ENCODE results near the gene ATP6V1G2. TPM values are rescaled to one million over a fixed set of nuclear protein-coding genes. Genes with fewer than 3 reads are reported as not detected.
"Not testable (repeated sequence)": the region's sequence is repeated elsewhere in the genome, so short reads cannot be mapped to it uniquely, and the experiment has no call there.

ATP6V1G2 gene
- polyA plus RNA-seq, 1 donor (not counting 4 experiments of a cell fraction or from before 2014, with no cell fraction given) = 1.3 TPM

GRCh38 chr6:31556307-31556706 is 9.9 kb upstream of the ATP6V1G2 start:
- no peak overlapping the region for H3K4me3 ChIP-seq (ENCODE audit: control insufficient read depth in 2 of 3, extremely low read depth in 1 of 3, insufficient read depth in 2 of 3, low read depth in 1 of 3, low read length in 3 of 3)
- no peak for FAIRE-seq
- no peaks in the 10 kb centered on the region for H3K9me1 ChIP-seq (ENCODE audit: control insufficient read depth, extremely low read depth, insufficient read depth, low read length)
- no peaks in the 10 kb centered on the region for H4K20me1 ChIP-seq (ENCODE audit: control insufficient read depth, extremely low read depth, insufficient read depth, low read length)
- peaks cover 12% of the 10 kb centered on the region for H3K4me1 ChIP-seq (ENCODE audit: control insufficient read depth, extremely low read depth, insufficient read depth, low read length)
- H3K79me2 ChIP-seq (ENCODE audit: control insufficient read depth, insufficient read depth, low read length) = no peaks in the 10 kb centered on the region
- DNase-seq (ENCODE audit: low read depth, low spot score) = no peak
- dilution Hi-C loops (cut with MboI; ENCODE audit: extremely low pct_ligation_motif_present, low sequenced_read_pairs) = no loop called here
- no peak overlapping the region for H3K4me2 ChIP-seq (ENCODE audit: control insufficient read depth, extremely low read depth, insufficient read depth, low read depth, low read length)
- H3K36me3 ChIP-seq (ENCODE audit: control insufficient read depth in 2 of 2, extremely low read depth in 1 of 2, insufficient read depth in 2 of 2, low read length in 2 of 2) = peaks cover 10 to 15% of the 10 kb centered on the region in 2 experiments
- H3K9me3 ChIP-seq (ENCODE audit: control insufficient read depth, low read depth, low read length) = no peaks in the 10 kb centered on the region
- H2AFZ ChIP-seq (ENCODE audit: control insufficient read depth, low read length) = no peak overlapping the region
- no peak overlapping the region for H3K9ac ChIP-seq (ENCODE audit: control insufficient read depth, extremely low read depth, insufficient read depth, low read length)
- no peak for TF ChIP-seq CTCF (optimal IDR thresholded peaks at IDR 0.05 in 1 of 3, IDR thresholded peaks at IDR 0.05 in 1 of 3, conservative IDR thresholded peaks at IDR 0.05 in 1 of 3; ENCODE audit: extremely low read depth in 1 of 3, insufficient read depth in 2 of 3, low read length in 3 of 3)
- no peak for TF ChIP-seq EZH2 (IDR thresholded peaks at IDR 0.05; ENCODE audit: low read length)
- no peaks in the 10 kb centered on the region for H3K27me3 ChIP-seq (ENCODE audit: control insufficient read depth, extremely low read depth, insufficient read depth, low read length)
- H3K27ac ChIP-seq (ENCODE audit: control insufficient read depth, insufficient read depth, low read length) = no peak overlapping the region

DNA sequence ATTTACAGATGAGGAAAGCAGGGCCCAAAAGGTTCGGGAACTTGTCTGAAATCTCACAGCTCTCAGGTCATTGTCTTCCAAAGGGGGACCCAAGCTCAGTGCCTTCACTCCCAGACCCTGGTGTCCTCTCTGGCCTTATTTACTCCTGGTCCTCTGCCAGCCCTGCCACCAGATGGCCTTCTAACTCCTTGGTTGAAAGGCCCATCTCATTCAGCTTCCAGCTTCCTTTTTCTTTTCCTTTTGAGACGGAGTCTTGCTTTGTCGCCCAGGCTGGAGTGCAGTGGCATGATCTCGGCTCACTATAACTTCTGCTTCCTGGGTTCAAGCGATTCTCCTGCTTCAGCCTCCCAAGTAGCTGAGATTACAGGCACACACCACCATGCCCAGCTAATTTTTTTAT is 5.0 kb upstream of the ATP6V1G2 start:
- peak in 2 of 3 experiments; percentile 16 to 51 for TF ChIP-seq CTCF (optimal IDR thresholded peaks at IDR 0.05 in 1 of 3, IDR thresholded peaks at IDR 0.05 in 1 of 3, conservative IDR thresholded peaks at IDR 0.05 in 1 of 3; ENCODE audit: extremely low read depth in 1 of 3, insufficient read depth in 2 of 3, low read length in 3 of 3)
- dilution Hi-C loops (cut with MboI; ENCODE audit: extremely low pct_ligation_motif_present, low sequenced_read_pairs); FAIRE-seq; H2AFZ ChIP-seq (ENCODE audit: control insufficient read depth, low read length); H3K9me3 ChIP-seq (ENCODE audit: control insufficient read depth, low read depth, low read length); H3K9ac ChIP-seq (ENCODE audit: control insufficient read depth, extremely low read depth, insufficient read depth, low read length); H3K4me2 ChIP-seq (ENCODE audit: control insufficient read depth, extremely low read depth, insufficient read depth, low read depth, low read length); H4K20me1 ChIP-seq (ENCODE audit: control insufficient read depth, extremely low read depth, insufficient read depth, low read length); H3K9me1 ChIP-seq (ENCODE audit: control insufficient read depth, extremely low read depth, insufficient read depth, low read length); H3K27me3 ChIP-seq (ENCODE audit: control insufficient read depth, extremely low read depth, insufficient read depth, low read length); DNase-seq (ENCODE audit: low read depth, low spot score); H3K4me1 ChIP-seq (ENCODE audit: control insufficient read depth, extremely low read depth, insufficient read depth, low read length); H3K27ac ChIP-seq (ENCODE audit: control insufficient read depth, insufficient read depth, low read length); H3K4me3 ChIP-seq (ENCODE audit: control insufficient read depth in 2 of 3, extremely low read depth in 1 of 3, insufficient read depth in 2 of 3, low read depth in 1 of 3, low read length in 3 of 3): not testable (repeated sequence)
- H3K36me3 ChIP-seq (ENCODE audit: control insufficient read depth in 2 of 2, extremely low read depth in 1 of 2, insufficient read depth in 2 of 2, low read length in 2 of 2) = peaks cover 12 to 13% of the 10 kb centered on the region in 2 experiments
- H3K79me2 ChIP-seq (ENCODE audit: control insufficient read depth, insufficient read depth, low read length) = peaks cover 15% of the 10 kb centered on the region
